Measurements from ENCODE around the gene MED15. TPM values are rescaled to one million over a fixed set of nuclear protein-coding genes. Genes with fewer than 3 reads are reported as not detected.

The MED15 gene
- total and polyA plus RNA-seq, 2 experiments from 2014 or later = 29.2 to 43.5 TPM

DNA sequence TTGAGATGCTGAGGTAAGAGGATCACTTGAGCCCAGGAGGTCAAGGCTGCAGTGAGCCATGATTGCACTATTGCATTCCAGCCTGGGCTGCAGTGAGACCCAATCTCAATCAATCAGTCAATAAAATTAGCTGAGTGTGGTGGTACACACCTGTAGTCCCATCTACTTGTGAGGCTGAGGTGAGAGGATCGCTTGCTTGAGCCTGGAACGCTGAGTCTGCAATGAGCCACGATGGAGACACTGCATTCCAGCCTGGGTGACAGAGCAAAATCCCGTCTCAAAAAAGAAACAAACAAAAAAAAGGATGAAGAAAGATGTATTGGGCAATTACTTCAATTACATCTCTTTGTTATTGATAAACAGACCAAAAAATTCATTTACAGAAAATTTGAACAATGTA lies 54.5 kb downstream of the MED15 start:
- Mint-ChIP-seq H3K4me1 (no peaks in the 10 kb centered on the region), H3K9me3 (peaks cover 11% of the 10 kb centered on the region; the same call in 2 of the 3 replicates), H3K4me3 (no peak overlapping the region), H3K27me3 (ENCODE audit: insufficient read depth, low read depth, poor library complexity) (peaks cover 6% of the 10 kb centered on the region), H3K36me3 (ENCODE audit: low read depth) (peaks cover 53% of the 10 kb centered on the region), H3K27ac (no peak overlapping the region)
- H2AFZ ChIP-seq = no peak overlapping the region
- no peak for DNase-seq (ENCODE audit: low spot score)
- ATAC-seq = no peak
- H4K20me1 ChIP-seq (replicated peaks; ENCODE audit: insufficient read depth) = no peaks in the 10 kb centered on the region; the same call in 1 of the 2 replicates
- no peak overlapping the region for H3K4me2 ChIP-seq
- no peaks in the 10 kb centered on the region; the same call in 1 of the 2 replicates for H3K79me2 ChIP-seq (replicated peaks; ENCODE audit: insufficient read depth)
- no peak overlapping the region for H3K4me3 ChIP-seq
- no peaks in the 10 kb centered on the region for H3F3A ChIP-seq (replicated peaks; ENCODE audit: low read depth)
- H3K27me3 ChIP-seq (ENCODE audit: insufficient read depth) = no peaks in the 10 kb centered on the region
- no peaks in the 10 kb centered on the region for H3K4me1 ChIP-seq (ENCODE audit: insufficient read depth)
- H3K27ac ChIP-seq (ENCODE audit: low read depth) = no peak overlapping the region
- no peaks in the 10 kb centered on the region for H3K9me2 ChIP-seq (ENCODE audit: insufficient read depth)
- peaks cover 12% of the 10 kb centered on the region for H3K36me3 ChIP-seq (ENCODE audit: insufficient read depth)
- TF ChIP-seq ZNF331 (CRISPR knock-in tag; IDR thresholded peaks at IDR 0.05; ENCODE audit: low read depth) (no peak), EZH2 (IDR thresholded peaks at IDR 0.05; ENCODE audit: low read depth, unreplicated experiment) (no peak), CREB1 (CRISPR knock-in tag; IDR thresholded peaks at IDR 0.05; ENCODE audit: low read depth) (no peak), EZH2phosphoT487 (IDR thresholded peaks at IDR 0.05; ENCODE audit: unreplicated experiment) (no peak), NANOG (IDR thresholded peaks at IDR 0.05; ENCODE audit: borderline replicate concordance) (no peak), STAT1 (IDR thresholded peaks at IDR 0.05; ENCODE audit: unreplicated experiment) (no peak), JUNB (IDR thresholded peaks at IDR 0.05; ENCODE audit: unreplicated experiment) (no peak), ZNF114 (CRISPR knock-in tag; IDR thresholded peaks at IDR 0.05) (no peak), POLR2AphosphoS5 (IDR thresholded peaks at IDR 0.05; ENCODE audit: low read depth) (no peak)
- TF ChIP-seq, protein P1, sequence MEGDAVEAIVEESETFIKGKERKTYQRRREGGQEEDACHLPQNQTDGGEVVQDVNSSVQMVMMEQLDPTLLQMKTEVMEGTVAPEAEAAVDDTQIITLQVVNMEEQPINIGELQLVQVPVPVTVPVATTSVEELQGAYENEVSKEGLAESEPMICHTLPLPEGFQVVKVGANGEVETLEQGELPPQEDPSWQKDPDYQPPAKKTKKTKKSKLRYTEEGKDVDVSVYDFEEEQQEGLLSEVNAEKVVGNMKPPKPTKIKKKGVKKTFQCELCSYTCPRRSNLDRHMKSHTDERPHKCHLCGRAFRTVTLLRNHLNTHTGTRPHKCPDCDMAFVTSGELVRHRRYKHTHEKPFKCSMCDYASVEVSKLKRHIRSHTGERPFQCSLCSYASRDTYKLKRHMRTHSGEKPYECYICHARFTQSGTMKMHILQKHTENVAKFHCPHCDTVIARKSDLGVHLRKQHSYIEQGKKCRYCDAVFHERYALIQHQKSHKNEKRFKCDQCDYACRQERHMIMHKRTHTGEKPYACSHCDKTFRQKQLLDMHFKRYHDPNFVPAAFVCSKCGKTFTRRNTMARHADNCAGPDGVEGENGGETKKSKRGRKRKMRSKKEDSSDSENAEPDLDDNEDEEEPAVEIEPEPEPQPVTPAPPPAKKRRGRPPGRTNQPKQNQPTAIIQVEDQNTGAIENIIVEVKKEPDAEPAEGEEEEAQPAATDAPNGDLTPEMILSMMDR (conservative IDR thresholded peaks at IDR 0.05; ENCODE audit: low read depth in 2 of 2) = no peak
- TF ChIP-seq, protein P2, sequence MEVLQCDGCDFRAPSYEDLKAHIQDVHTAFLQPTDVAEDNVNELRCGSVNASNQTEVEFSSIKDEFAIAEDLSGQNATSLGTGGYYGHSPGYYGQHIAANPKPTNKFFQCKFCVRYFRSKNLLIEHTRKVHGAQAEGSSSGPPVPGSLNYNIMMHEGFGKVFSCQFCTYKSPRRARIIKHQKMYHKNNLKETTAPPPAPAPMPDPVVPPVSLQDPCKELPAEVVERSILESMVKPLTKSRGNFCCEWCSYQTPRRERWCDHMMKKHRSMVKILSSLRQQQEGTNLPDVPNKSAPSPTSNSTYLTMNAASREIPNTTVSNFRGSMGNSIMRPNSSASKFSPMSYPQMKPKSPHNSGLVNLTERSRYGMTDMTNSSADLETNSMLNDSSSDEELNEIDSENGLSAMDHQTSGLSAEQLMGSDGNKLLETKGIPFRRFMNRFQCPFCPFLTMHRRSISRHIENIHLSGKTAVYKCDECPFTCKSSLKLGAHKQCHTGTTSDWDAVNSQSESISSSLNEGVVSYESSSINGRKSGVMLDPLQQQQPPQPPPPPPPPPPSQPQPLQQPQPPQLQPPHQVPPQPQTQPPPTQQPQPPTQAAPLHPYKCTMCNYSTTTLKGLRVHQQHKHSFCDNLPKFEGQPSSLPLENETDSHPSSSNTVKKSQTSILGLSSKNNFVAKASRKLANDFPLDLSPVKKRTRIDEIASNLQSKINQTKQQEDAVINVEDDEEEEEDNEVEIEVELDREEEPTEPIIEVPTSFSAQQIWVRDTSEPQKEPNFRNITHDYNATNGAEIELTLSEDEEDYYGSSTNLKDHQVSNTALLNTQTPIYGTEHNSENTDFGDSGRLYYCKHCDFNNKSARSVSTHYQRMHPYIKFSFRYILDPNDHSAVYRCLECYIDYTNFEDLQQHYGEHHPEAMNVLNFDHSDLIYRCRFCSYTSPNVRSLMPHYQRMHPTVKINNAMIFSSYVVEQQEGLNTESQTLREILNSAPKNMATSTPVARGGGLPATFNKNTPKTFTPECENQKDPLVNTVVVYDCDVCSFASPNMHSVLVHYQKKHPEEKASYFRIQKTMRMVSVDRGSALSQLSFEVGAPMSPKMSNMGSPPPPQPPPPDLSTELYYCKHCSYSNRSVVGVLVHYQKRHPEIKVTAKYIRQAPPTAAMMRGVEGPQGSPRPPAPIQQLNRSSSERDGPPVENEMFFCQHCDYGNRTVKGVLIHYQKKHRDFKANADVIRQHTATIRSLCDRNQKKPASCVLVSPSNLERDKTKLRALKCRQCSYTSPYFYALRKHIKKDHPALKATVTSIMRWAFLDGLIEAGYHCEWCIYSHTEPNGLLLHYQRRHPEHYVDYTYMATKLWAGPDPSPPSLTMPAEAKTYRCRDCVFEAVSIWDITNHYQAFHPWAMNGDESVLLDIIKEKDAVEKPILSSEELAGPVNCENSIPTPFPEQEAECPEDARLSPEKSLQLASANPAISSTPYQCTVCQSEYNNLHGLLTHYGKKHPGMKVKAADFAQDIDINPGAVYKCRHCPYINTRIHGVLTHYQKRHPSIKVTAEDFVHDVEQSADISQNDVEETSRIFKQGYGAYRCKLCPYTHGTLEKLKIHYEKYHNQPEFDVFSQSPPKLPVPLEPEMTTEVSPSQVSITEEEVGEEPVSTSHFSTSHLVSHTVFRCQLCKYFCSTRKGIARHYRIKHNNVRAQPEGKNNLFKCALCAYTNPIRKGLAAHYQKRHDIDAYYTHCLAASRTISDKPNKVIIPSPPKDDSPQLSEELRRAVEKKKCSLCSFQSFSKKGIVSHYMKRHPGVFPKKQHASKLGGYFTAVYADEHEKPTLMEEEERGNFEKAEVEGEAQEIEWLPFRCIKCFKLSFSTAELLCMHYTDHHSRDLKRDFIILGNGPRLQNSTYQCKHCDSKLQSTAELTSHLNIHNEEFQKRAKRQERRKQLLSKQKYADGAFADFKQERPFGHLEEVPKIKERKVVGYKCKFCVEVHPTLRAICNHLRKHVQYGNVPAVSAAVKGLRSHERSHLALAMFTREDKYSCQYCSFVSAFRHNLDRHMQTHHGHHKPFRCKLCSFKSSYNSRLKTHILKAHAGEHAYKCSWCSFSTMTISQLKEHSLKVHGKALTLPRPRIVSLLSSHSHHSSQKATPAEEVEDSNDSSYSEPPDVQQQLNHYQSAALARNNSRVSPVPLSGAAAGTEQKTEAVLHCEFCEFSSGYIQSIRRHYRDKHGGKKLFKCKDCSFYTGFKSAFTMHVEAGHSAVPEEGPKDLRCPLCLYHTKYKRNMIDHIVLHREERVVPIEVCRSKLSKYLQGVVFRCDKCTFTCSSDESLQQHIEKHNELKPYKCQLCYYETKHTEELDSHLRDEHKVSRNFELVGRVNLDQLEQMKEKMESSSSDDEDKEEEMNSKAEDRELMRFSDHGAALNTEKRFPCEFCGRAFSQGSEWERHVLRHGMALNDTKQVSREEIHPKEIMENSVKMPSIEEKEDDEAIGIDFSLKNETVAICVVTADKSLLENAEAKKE (CRISPR knock-in tag; IDR thresholded peaks at IDR 0.05) = no peak
